ENCODE data around the gene TMEM163.
"Not testable (repeated sequence)": the region's sequence is repeated elsewhere in the genome, so short reads cannot be mapped to it uniquely, and the experiment has no call there.

The TMEM163 gene

GRCh38 chr2:134623046-134623445, 95.8 kb downstream of the TMEM163 start:
- H3K27me3 ChIP-seq (ENCODE audit: control insufficient read depth, low read length), result 0 out of 2 replicates have a peak, but pooled peaks cover 4% of the 10 kb centered on the region
- H3K9me2 ChIP-seq (replicated peaks; ENCODE audit: control insufficient read depth, low read length), result no peaks in the 10 kb centered on the region
- no peaks in the 10 kb centered on the region for H3K36me3 ChIP-seq (ENCODE audit: control insufficient read depth, low read length)
- TF ChIP-seq CTCF (IDR thresholded peaks at IDR 0.05; ENCODE audit: low read depth, low read length, poor library complexity, severe bottlenecking), result no peak
- H4K20me1 ChIP-seq (ENCODE audit: control insufficient read depth, insufficient read depth, low read depth, low read length), result no peaks in the 10 kb centered on the region
- peaks cover 7% of the 10 kb centered on the region; the same call in 1 of the 2 replicates for H3K9me3 ChIP-seq (ENCODE audit: control insufficient read depth, insufficient read depth, low read length)
- H3K4me1 ChIP-seq (ENCODE audit: control insufficient read depth, low read length), result no peaks in the 10 kb centered on the region
- no peaks in the 10 kb centered on the region for H3K79me2 ChIP-seq (ENCODE audit: control insufficient read depth, low read length)
- H3F3A ChIP-seq (ENCODE audit: control insufficient read depth, insufficient read depth), result no peaks in the 10 kb centered on the region
- H3K4me2 ChIP-seq (ENCODE audit: low read length), result no peak overlapping the region
- H3K27ac ChIP-seq (ENCODE audit: low read depth, low read length), result no peak overlapping the region
- H3K4me3 ChIP-seq (ENCODE audit: low read length), result no peak overlapping the region

- H3K36me3 ChIP-seq (ENCODE audit: control insufficient read depth, low read length), result no peaks in the 10 kb centered on the region
- TF ChIP-seq CTCF (IDR thresholded peaks at IDR 0.05; ENCODE audit: low read depth, low read length, poor library complexity, severe bottlenecking), result no peak
- H3K4me3 ChIP-seq (ENCODE audit: low read length), result no peak overlapping the region
- no peaks in the 10 kb centered on the region for H3K9me2 ChIP-seq (replicated peaks; ENCODE audit: control insufficient read depth, low read length)
- H3K27ac ChIP-seq (ENCODE audit: low read depth, low read length), result no peak overlapping the region
- no peaks in the 10 kb centered on the region for H3K4me1 ChIP-seq (ENCODE audit: control insufficient read depth, low read length)
- H3K27me3 ChIP-seq (ENCODE audit: control insufficient read depth, low read length), result 0 out of 2 replicates have a peak, but pooled peaks cover 4% of the 10 kb centered on the region
- H3K9me3 ChIP-seq (ENCODE audit: control insufficient read depth, insufficient read depth, low read length), result peaks cover 7% of the 10 kb centered on the region; the same call in 1 of the 2 replicates
- H4K20me1 ChIP-seq (ENCODE audit: control insufficient read depth, insufficient read depth, low read depth, low read length), result no peaks in the 10 kb centered on the region
- H3K79me2 ChIP-seq (ENCODE audit: control insufficient read depth, low read length), result no peaks in the 10 kb centered on the region
- H3K4me2 ChIP-seq (ENCODE audit: low read length), result no peak overlapping the region
- H3F3A ChIP-seq (ENCODE audit: control insufficient read depth, insufficient read depth), result no peaks in the 10 kb centered on the region
Observed at GRCh38 chr2:134621939-134622705, 96.7 kb downstream of the TMEM163 start.

GRCh38 chr2:134619250-134619649, 99.5 kb downstream of the TMEM163 start:
- H3K4me1 ChIP-seq (ENCODE audit: control insufficient read depth, low read length), result no peaks in the 10 kb centered on the region
- no peaks in the 10 kb centered on the region for H3K9me2 ChIP-seq (replicated peaks; ENCODE audit: control insufficient read depth, low read length)
- peaks cover 7% of the 10 kb centered on the region; the same call in 1 of the 2 replicates for H3K9me3 ChIP-seq (ENCODE audit: control insufficient read depth, insufficient read depth, low read length)
- TF ChIP-seq EZH2phosphoT487 (IDR thresholded peaks at IDR 0.05; ENCODE audit: borderline replicate concordance, low read length), result no peak
- TF ChIP-seq CTCF (IDR thresholded peaks at IDR 0.05; ENCODE audit: low read depth, low read length, poor library complexity, severe bottlenecking), result no peak
- H4K20me1 ChIP-seq (ENCODE audit: control insufficient read depth, insufficient read depth, low read depth, low read length), result no peaks in the 10 kb centered on the region
- no peaks in the 10 kb centered on the region for H3K79me2 ChIP-seq (ENCODE audit: control insufficient read depth, low read length)
- no peak overlapping the region for H3K4me2 ChIP-seq (ENCODE audit: low read length)
- H3K4me3 ChIP-seq (ENCODE audit: low read length), result no peak overlapping the region
- no peaks in the 10 kb centered on the region for H3F3A ChIP-seq (ENCODE audit: control insufficient read depth, insufficient read depth)
- H3K36me3 ChIP-seq (ENCODE audit: control insufficient read depth, low read length), result no peaks in the 10 kb centered on the region
- H3K27me3 ChIP-seq (ENCODE audit: control insufficient read depth, low read length), result 0 out of 2 replicates have a peak, but pooled peaks cover 4% of the 10 kb centered on the region
- no peak overlapping the region for H3K27ac ChIP-seq (ENCODE audit: low read depth, low read length)

DNA sequence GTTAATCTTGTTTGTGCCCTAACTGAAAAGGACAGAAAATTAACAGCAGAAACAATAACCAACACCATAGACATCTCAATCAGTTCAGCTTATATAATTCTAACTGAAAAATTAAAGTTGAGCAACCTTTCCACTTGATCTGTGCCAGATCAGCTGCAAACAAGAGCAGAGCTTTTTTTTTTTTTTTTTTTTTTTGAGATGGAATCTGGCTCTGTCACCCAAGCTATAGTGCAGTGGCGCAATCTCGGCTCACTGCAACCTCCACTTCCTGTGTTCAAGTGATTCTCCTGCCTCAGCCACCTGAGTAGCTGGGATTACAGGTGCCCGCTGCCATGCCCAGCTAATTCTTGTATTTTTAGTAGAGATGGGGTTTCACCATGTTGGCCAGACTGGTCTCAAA, 103.3 kb downstream of the TMEM163 start:
- H3K79me2 ChIP-seq (ENCODE audit: control insufficient read depth, low read length); H3K4me3 ChIP-seq (ENCODE audit: low read length); H3K9me2 ChIP-seq (replicated peaks; ENCODE audit: control insufficient read depth, low read length); H3F3A ChIP-seq (ENCODE audit: control insufficient read depth, insufficient read depth); H3K4me1 ChIP-seq (ENCODE audit: control insufficient read depth, low read length); H3K36me3 ChIP-seq (ENCODE audit: control insufficient read depth, low read length); H3K27ac ChIP-seq (ENCODE audit: low read depth, low read length); H3K4me2 ChIP-seq (ENCODE audit: low read length); H4K20me1 ChIP-seq (ENCODE audit: control insufficient read depth, insufficient read depth, low read depth, low read length); H3K9me3 ChIP-seq (ENCODE audit: control insufficient read depth, insufficient read depth, low read length); H3K27me3 ChIP-seq (ENCODE audit: control insufficient read depth, low read length): not testable (repeated sequence)

Measured in DOHH2 (cell line).